HG02763 (cell line): ENCODE results near the gene SLC29A3.

Source experiments
- ATAC-seq: cut with Tn5 transposase; IDR thresholded peaks from one replicate; pipeline ENCODE4 v1.9.1; 2021; ENCODE audit warnings: mild to moderate bottlenecking, moderate library complexity; ENCODE audit not compliant: unreplicated experiment

SLC29A3 gene

GRCh38 chr10:71300555-71301370, 18.3 kb upstream of the SLC29A3 start:
- ATAC-seq = no peak

GRCh38 chr10:71301371-71301916, 17.6 kb upstream of the SLC29A3 start:
- ATAC-seq = no peak

GRCh38 chr10:71302451-71302850, 16.6 kb upstream of the SLC29A3 start:
- no peak for ATAC-seq

GRCh38 chr10:71302874-71303568, 16.0 kb upstream of the SLC29A3 start:
- no peak for ATAC-seq

GRCh38 chr10:71303569-71303907, 15.5 kb upstream of the SLC29A3 start:
- ATAC-seq = no peak

GRCh38 chr10:71304914-71305313, 14.1 kb upstream of the SLC29A3 start:
- ATAC-seq = no peak

- no peak for ATAC-seq
These were observed 12.1 kb upstream of the SLC29A3 start for GRCh38 chr10:71306979-71307378.

- ATAC-seq = no peak
These were observed 11.5 kb upstream of the SLC29A3 start for GRCh38 chr10:71307469-71308085.

- ATAC-seq = no peak
These were observed 10.8 kb upstream of the SLC29A3 start for GRCh38 chr10:71308244-71308643.

- ATAC-seq = no peak
These were observed 10.1 kb upstream of the SLC29A3 start for GRCh38 chr10:71308985-71309384.

GRCh38 chr10:71309919-71310318, 9.1 kb upstream of the SLC29A3 start:
- ATAC-seq = no peak

- ATAC-seq = no peak
These were observed 6.8 kb upstream of the SLC29A3 start for GRCh38 chr10:71312220-71312619.

GRCh38 chr10:71312811-71313789, 6.0 kb upstream of the SLC29A3 start:
- ATAC-seq = no peak

GRCh38 chr10:71314028-71314693, 4.9 kb upstream of the SLC29A3 start:
- ATAC-seq = no peak

- no peak for ATAC-seq
These were observed 4.3 kb upstream of the SLC29A3 start for GRCh38 chr10:71314694-71315225.

GRCh38 chr10:71316056-71316785, 2.8 kb upstream of the SLC29A3 start:
- no peak for ATAC-seq

- no peak for ATAC-seq
These were observed 2.3 kb upstream of the SLC29A3 start for GRCh38 chr10:71316786-71317160.

- ATAC-seq = no peak
These were observed 1.3 kb upstream of the SLC29A3 start for GRCh38 chr10:71317739-71318138.

- ATAC-seq = no peak
These were observed 837 bp downstream of the SLC29A3 start for GRCh38 chr10:71319800-71320392.
